ENCODE data around the gene CLIC6.
"Not testable (repeated sequence)": the region's sequence is repeated elsewhere in the genome, so short reads cannot be mapped to it uniquely, and the experiment has no call there.

Gene CLIC6

DNA sequence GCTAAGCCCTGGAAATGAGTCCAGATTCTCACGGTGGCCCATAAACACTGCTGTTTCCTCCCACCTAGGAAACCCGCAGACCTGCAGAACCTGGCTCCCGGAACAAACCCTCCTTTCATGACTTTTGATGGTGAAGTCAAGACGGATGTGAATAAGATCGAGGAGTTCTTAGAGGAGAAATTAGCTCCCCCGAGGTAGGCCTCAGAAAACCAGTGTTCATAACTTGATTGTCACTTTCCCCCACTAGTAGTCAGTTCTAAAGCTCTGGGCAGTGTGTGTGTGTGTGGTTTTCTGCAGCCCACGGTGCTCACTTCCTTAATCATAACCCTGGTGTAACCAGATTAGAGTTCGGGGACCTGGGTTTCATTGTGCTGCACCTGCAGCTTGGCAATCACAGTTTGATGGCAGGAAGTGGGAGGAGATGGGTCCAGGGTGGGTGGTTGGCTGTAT lies 39.1 kb downstream of the CLIC6 start:
- DNase-seq (ENCODE audit: low read depth), result peak; percentile 17
- no peak for TF ChIP-seq MYC (IDR thresholded peaks at IDR 0.05; ENCODE audit: low read depth, low read length)
- TF ChIP-seq, protein P1, sequence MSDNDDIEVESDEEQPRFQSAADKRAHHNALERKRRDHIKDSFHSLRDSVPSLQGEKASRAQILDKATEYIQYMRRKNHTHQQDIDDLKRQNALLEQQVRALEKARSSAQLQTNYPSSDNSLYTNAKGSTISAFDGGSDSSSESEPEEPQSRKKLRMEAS (IDR thresholded peaks at IDR 0.05; ENCODE audit: low read depth, low read length), result no peak
- TF ChIP-seq, protein P2, sequence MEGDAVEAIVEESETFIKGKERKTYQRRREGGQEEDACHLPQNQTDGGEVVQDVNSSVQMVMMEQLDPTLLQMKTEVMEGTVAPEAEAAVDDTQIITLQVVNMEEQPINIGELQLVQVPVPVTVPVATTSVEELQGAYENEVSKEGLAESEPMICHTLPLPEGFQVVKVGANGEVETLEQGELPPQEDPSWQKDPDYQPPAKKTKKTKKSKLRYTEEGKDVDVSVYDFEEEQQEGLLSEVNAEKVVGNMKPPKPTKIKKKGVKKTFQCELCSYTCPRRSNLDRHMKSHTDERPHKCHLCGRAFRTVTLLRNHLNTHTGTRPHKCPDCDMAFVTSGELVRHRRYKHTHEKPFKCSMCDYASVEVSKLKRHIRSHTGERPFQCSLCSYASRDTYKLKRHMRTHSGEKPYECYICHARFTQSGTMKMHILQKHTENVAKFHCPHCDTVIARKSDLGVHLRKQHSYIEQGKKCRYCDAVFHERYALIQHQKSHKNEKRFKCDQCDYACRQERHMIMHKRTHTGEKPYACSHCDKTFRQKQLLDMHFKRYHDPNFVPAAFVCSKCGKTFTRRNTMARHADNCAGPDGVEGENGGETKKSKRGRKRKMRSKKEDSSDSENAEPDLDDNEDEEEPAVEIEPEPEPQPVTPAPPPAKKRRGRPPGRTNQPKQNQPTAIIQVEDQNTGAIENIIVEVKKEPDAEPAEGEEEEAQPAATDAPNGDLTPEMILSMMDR (IDR thresholded peaks at IDR 0.05; ENCODE audit: low read depth, low read length), result no peak
- TF ChIP-seq POLR2A (IDR thresholded peaks at IDR 0.05; ENCODE audit: extremely low read depth, insufficient read length), result no peak
- H3K4me3 ChIP-seq (ENCODE audit: low read depth, low read length), result no peak overlapping the region

DNA sequence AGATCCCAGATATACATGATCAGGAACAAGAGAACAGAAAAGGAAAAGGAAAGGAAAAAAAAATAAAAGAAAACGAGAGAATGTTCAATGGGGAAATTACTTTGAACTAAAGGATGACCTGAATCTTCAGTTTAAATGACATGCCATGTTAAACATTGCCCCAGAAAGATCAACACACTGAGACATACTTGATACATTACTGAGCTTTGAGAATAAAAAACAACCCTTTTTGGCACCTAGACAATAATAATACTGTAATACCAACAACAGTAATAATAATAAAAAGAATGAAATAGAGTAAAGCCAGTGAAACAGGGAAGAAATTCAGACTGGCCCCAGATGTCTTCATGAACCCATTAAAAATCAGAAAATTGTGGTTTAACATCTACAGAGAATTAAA lies 44.8 kb downstream of the CLIC6 start:
- no peak for DNase-seq (ENCODE audit: low read depth)
- TF ChIP-seq POLR2A (IDR thresholded peaks at IDR 0.05; ENCODE audit: extremely low read depth, insufficient read length) (no peak), MYC (IDR thresholded peaks at IDR 0.05; ENCODE audit: low read depth, low read length) (no peak)
- TF ChIP-seq, protein P1 (IDR thresholded peaks at IDR 0.05; ENCODE audit: low read depth, low read length), result no peak
- TF ChIP-seq, protein P2 (IDR thresholded peaks at IDR 0.05; ENCODE audit: low read depth, low read length), result no peak
- no peak overlapping the region for H3K4me3 ChIP-seq (ENCODE audit: low read depth, low read length)

DNA sequence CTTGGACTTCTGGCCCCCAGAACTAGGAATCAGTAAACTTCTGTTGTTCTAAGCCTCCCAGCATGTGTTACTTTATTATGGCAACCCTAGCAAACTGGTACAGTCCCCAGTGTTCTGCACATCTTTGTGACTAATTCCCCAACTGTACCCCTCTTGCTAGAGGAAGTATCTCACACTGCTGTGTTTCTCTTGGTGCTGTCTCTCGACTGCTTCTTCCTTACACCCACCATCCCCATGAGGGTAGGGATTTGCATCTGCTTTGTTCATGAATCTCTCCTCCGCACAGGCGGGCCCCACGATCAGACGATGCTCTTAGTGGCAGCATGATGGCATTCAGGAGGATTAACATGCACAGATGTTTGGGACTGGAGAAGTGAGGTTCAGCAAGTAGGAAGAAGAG lies 46.7 kb downstream of the CLIC6 start:
- DNase-seq (ENCODE audit: low read depth), result no peak
- TF ChIP-seq MYC (IDR thresholded peaks at IDR 0.05; ENCODE audit: low read depth, low read length), result no peak
- TF ChIP-seq POLR2A (IDR thresholded peaks at IDR 0.05; ENCODE audit: extremely low read depth, insufficient read length), result no peak
- TF ChIP-seq, protein P1 (IDR thresholded peaks at IDR 0.05; ENCODE audit: low read depth, low read length), result no peak
- TF ChIP-seq, protein P2 (IDR thresholded peaks at IDR 0.05; ENCODE audit: low read depth, low read length), result no peak

DNA sequence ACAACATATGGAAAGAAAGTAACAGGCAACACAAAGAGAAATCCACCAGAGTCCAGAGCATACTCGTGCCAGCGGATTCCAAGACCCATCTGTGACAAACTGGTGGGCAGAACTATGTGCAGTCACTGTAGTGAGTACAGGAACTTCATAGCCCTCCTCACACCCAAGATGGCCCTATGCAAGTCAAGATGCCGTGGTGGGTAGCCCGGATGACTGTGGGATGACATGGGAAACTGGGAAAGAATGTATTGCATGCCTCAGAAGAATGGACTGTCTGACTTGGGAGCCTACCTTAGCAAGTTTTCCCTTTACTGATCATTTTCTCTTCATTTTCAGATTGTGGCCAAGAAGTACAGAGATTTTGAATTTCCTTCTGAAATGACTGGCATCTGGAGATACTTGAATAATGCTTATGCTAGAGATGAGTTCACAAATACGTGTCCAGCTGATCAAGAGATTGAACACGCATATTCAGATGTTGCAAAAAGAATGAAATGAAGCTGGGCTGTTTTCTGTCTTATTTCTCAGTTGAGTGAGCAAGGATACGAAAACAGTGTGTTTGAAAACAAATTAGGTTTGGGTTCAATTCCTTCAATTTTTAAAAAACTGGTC lies 47.3 kb downstream of the CLIC6 start:
- TF ChIP-seq, protein P1 (IDR thresholded peaks at IDR 0.05; ENCODE audit: low read depth, low read length), result no peak
- no peak for TF ChIP-seq POLR2A (IDR thresholded peaks at IDR 0.05; ENCODE audit: extremely low read depth, insufficient read length)
- TF ChIP-seq, protein P2 (IDR thresholded peaks at IDR 0.05; ENCODE audit: low read depth, low read length), result no peak
- no peak for DNase-seq (ENCODE audit: low read depth)
- H3K4me3 ChIP-seq (ENCODE audit: low read depth, low read length), result no peak overlapping the region

More for the DNA sequence above, 46.7 kb downstream of the CLIC6 start:
- no peak overlapping the region for H3K4me3 ChIP-seq (ENCODE audit: low read depth, low read length)

DNA sequence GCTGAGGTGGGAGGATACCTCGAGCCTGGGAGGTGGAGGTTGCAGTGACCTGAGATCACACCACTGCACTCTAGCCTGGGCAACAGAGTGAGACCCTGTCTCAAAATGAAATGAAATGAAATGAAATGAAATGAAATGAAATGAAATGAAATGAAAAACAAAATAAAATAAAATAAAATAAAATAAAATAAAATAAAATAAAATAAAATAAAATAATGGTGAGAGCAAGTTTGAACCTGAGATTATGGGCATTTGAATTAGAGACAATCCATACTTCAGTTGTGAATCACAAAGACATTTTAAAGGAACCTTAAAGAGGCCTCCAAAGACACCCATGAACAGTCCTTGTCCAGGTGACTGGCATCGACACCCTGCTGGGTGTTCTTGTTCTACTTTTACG lies 49.7 kb downstream of the CLIC6 start:
- DNase-seq (ENCODE audit: low read depth), result not testable (repeated sequence)

DNA sequence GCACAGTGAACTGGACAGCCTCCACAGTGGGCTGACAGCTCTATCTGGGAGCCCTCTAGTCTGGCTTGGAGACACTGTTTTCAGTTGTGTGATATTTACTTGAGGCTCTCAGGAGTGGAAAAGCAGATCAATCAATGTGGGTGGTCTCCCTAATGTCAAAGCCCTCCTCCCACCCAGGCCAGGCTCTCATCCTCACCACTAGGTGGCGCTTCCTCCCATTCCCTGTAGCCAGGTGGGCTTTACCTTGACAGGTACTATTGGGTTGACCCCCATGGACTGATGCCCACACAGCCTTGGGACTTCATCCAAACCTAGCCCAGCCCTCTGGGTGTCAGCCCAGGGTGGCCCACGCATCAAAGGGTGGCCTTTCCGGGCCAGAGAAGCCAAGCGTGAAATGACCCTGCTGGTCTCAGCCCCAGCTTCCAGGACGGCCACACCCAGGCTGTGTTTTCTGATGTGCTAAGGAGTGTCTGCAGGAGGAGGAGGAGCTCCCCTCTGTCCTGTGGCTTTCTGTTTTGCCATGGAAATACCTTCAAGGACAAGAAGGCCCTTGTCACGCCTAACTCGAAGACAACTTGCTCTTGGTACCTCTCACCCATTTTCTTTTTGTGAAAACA lies 54.0 kb downstream of the CLIC6 start:
- no peak for DNase-seq (ENCODE audit: low read depth)
- no peak overlapping the region for H3K4me3 ChIP-seq (ENCODE audit: low read depth, low read length)

More for the DNA sequence above, 49.7 kb downstream of the CLIC6 start:
- not testable (repeated sequence) for H3K4me3 ChIP-seq (ENCODE audit: low read depth, low read length)

More for the DNA sequence above, 54.0 kb downstream of the CLIC6 start:
- TF ChIP-seq POLR2A (IDR thresholded peaks at IDR 0.05; ENCODE audit: extremely low read depth, insufficient read length) (no peak), MYC (IDR thresholded peaks at IDR 0.05; ENCODE audit: low read depth, low read length) (no peak)
- TF ChIP-seq, protein P2 (IDR thresholded peaks at IDR 0.05; ENCODE audit: low read depth, low read length), result peak; percentile 82
- TF ChIP-seq, protein P1 (IDR thresholded peaks at IDR 0.05; ENCODE audit: low read depth, low read length), result no peak
